Epithelial cell of proximal tubule (primary cell): ENCODE results near the gene ADCY2. TPM values are rescaled to one million over a fixed set of nuclear protein-coding genes. Genes with fewer than 3 reads are reported as not detected.

Experiments used
- DNase-seq: peaks from one replicate; pipeline ENCODE4 v3.0.0-alpha.2; 2011; ENCODE audit warnings: low read depth
- H3K4me3 ChIP-seq: 2 replicates; pipeline ENCODE4 v1.5.1; 2011; ENCODE audit warnings: low read depth, mild to moderate bottlenecking, low read length
- CTCF ChIP-seq: conservative IDR thresholded peaks from 2 replicates; pipeline ENCODE4 v1.5.1; 2012; ENCODE audit warnings: low read depth, mild to moderate bottlenecking, low read length
- total RNA-seq: library from RNA; depleted of rRNA; stranded (reverse); fragments of >200 nt; gene quantifications from 2 replicates; pipeline ENCODE4 v1.2.3, GENCODE V29; 2015

ADCY2 gene
- total RNA-seq, 1 donor from 2014 or later, result 0.12 TPM

- H3K4me3 ChIP-seq, result no peak overlapping the region
- no peak for DNase-seq
- no peak for TF ChIP-seq CTCF
Observed at GRCh38 chr5:7516253-7516652, 120.3 kb downstream of the ADCY2 start.

DNA sequence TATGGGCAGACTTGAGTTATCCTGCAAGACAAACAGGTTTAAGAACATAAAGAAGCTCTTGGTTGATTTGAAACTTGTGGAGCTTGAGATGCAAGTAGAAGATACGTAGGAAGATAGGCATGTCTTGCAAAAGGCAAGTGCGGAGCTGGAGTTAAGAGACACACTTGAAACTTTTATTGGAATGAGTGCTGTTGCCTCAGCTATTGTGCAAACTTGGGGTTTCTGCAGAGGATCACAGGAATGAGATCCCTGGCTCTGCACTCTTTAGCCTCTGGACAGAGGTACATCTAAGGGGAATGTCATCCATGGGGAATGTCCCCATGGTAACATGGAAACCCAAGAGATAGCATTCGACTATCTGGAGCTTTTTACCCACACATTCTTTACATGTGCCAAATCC is 121.1 kb downstream of the ADCY2 start:
- TF ChIP-seq CTCF, result no peak
- H3K4me3 ChIP-seq, result no peak overlapping the region
- DNase-seq, result no peak

GRCh38 chr5:7518947-7519560 is 123.1 kb downstream of the ADCY2 start:
- DNase-seq, result no peak
- H3K4me3 ChIP-seq, result no peak overlapping the region
- no peak for TF ChIP-seq CTCF

GRCh38 chr5:7519564-7519963 is 123.6 kb downstream of the ADCY2 start:
- no peak for DNase-seq
- no peak for TF ChIP-seq CTCF
- no peak overlapping the region for H3K4me3 ChIP-seq

DNA sequence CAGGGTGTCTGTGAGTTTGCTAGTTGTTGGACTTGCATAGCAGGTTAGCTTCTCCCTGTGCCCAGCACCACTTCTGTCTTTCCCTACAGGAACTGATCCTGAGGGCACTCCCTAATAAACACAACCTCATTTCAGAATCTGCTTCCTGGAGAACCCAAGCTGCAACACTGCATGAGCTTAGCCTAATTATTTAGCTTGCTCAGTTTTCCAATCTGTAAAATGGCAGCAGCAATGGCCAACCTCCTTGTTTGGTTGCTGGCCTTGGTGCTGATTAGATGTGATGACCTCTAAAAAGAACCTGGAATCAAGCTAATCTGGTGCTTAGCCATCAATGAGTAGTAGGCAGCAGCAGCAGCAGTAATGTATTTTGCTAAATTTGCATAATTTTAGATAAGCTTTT is 133.9 kb downstream of the ADCY2 start:
- DNase-seq, result no peak
- H3K4me3 ChIP-seq, result no peak overlapping the region
- TF ChIP-seq CTCF, result no peak

GRCh38 chr5:7533941-7534340 is 138.0 kb downstream of the ADCY2 start:
- no peak overlapping the region for H3K4me3 ChIP-seq
- no peak for DNase-seq
- TF ChIP-seq CTCF, result no peak

GRCh38 chr5:7534505-7534904 is 138.6 kb downstream of the ADCY2 start:
- no peak for DNase-seq
- TF ChIP-seq CTCF, result no peak
- H3K4me3 ChIP-seq, result no peak overlapping the region
